ENCODE measurements around the gene ADGRF3.
"Not testable (repeated sequence)": the region's sequence is repeated elsewhere in the genome, so short reads cannot be mapped to it uniquely, and the experiment has no call there.

Gene ADGRF3

DNA sequence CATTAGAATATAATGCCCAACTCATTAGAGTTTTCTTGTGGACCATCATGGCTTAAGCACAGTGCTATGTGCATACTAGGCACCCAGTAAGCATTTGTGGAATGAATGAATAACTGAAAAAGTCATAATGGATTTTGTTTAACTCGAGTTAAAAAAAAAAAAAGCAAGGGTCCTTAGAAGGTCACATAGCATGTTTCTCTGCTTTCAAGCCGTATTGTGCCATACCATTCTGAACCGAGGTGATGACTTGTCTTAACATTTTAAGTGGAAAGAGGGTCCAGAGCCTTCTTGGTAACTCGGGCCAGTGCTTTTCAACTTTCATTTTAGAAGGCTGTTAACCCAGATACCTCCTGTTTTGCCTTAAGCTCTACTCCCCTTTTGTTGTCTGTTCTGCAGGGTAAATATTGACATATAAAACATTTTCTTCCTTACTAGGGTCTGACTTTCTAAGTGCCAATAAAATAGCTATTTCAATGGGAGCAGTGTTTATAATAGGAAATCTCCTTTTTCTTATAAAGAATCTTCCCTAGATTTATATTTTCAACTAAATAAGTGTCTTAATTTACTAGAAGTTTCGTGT, 787 bp upstream of the ADGRF3 start:
- DNase-seq, result no peak

DNA sequence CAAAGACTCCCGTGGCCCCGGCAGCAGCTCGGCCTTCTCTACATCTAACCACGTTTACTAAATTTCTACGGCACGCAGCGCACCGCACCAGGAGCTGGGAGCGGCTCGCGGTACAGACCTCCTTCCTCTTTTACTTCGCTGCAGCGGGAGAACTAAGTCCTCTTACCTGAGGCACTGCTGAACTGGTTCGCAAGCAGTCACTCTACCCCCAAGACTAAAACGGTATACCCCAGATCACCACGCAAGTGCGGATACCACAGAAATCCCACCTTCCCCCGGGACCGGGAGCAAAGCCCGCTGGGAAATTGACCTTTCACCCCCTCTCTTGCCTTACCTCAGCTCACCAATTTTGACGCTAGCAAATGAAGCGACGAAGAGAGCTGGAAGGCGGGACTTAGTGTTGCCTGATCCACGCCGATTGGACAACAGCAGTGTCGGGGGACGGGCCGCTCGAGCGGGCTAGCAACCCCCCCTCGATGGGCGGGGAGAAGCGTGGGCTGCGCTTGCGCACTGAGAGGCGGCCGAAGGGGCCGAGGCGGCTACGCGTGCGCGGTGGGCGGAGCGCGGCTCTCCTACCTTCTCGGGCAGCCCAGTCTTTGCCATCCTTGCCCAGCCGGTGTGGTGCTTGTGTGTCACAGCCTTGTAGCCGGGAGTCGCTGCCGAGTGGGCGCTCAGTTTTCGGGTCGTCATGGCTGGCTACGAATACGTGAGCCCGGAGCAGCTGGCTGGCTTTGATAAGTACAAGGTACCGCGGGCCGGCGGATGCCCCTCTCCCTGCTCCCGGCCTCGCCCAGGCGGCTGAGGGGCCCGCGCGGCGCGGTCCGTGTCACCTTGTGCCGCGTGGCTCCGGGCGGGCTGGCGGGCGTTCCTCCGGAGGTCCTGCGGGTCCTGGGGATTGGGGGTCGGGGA, 790 bp downstream of the ADGRF3 start, which contains the start of gene SELENOI:
Gene SELENOI (plus strand): TSS at position 599 of the 909 bp plus-strand sequence. CDS start 90 bp downstream, at position 689.
- DNase-seq, result peak; percentile 81

DNA sequence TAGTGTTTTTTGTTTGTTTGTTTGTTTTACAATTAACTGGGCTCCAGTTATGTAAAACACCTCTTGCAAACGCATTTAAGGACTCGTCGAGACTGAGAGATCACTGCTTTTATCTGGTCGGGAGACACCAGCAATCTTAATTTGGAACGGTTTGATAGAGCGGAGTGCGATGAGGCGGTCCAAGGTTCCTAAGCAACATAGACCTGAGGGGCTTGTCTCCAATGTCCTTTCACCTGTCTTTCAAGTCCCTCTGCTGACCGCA, 1.4 kb downstream of the ADGRF3 start:
- DNase-seq, result no peak

DNA sequence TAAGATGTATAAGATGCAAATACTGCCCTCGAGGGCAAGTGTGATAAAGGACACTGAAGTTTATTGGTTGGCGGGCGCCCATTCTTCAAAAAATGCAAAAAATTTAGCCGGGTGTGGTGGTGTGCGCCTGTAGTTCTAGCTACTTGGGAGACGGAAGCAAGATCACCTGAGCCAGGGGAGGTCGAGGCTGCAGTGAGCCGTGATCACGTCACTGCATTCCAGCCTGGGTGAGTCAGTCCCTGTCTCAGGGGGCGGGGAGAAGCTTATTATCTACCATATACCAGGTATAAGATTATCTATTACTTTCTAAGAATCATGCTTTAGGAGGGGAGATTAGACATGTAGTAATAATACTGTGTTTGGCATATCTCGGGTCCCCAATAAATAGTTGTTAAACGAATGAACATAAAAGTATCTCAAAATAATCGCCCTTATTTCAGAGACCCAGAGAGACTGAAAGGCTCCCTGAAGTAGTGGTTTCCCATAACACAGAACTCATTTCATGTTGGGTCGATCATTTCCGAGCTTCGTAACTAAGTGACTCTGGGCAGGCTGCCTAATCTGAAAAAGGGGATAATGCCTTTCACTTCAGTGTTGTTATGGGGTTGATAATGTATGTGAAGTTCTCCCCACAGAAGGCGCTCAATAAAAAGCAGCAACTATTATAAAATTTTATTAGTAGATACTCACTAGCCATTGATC, 1.9 kb downstream of the ADGRF3 start:
- DNase-seq, result no peak

DNA sequence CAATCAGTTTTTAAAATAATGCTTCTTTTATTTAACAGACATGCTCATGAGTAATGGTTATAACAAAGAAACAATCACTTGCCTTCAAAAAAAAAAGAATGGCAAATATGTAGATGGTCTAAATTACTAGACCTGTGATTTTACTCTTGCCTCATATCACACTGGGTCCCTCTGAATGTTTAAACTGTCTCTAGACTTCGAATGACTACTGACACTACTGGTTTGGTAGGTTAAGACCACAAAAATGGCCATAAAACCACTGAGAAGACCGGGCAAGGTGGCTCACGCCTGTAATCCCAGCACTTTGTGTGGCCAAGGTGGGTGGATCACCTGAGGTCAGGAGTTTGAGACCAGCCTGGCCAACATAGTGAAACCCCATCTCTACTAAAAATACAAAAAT, 5.8 kb downstream of the ADGRF3 start:
- DNase-seq, result no peak

DNA sequence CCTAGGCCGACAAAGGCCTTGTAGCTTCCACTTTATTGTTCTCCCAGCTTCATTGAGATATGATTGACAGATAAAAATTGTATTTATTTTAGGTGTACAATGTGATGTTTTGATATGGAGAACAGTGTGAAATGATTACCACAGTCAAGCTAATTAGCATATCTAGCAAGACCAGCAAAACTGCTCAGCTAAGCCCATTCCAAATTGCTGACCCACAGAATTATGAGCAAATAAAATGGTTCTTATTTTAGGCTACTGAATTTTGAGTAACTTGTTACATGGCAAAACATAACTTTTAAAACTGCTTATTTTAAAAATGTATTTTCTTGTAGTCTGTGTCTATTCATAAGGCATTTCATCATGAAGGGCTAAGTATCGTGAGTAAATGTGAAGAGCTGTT, 9.3 kb downstream of the ADGRF3 start:
- no peak for DNase-seq

DNA sequence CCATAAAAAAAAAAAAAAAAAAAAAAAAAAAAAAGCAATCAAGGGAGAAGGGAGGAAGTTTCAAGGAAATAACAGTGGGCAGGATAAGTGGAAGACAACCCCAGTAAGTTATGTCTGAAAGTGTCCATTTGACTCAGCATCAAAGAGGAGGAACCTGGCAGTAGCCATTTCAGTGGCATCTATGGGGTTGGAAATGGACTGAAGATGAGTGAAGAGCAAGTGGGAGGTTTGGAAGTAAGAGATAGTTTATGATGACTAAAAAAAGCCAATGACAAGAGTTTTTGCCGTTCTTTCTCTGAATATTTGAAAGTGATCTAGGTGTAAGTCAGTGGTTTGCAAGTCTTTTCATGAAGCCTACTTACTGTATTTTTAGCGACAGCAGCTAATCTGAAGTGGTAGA, 9.9 kb downstream of the ADGRF3 start:
- no peak for DNase-seq

DNA sequence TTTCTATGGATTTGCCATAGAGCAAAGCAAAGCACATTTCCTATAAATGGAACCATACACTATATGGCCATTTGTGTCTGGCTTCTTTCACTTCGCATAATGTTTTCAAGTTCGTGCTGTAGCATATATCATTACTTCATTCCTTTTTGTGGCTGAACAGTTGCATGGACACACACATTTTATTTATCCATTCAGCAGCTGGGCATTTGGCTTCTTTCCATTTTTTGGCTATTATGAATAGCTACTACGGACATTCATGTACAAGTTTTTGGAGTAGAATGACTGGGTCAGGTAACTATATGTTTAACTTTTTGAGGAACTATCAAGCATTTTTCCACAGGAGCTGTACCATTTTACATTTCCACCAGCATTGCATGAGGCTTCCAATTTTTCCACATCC, 11.4 kb downstream of the ADGRF3 start:
- no peak for DNase-seq

DNA sequence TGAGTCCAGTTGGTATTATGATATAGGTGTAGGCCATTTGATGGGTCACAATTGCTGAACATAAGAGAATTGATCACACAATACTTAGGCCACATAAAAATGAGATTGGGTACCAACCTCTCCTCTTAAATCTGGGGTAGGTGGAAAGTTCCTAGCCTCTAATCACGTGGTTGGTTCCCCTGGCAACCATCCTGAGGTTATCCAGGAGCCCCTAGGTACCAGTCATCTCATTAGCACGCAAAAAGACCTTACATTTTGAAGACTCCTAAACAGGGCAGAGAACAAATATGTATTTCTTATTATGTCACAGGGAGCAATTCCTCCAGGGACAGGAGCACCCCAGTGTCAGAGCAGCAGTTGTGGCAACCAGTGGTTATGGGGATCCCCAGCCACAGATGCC, 13.3 kb downstream of the ADGRF3 start:
- DNase-seq, result no peak

DNA sequence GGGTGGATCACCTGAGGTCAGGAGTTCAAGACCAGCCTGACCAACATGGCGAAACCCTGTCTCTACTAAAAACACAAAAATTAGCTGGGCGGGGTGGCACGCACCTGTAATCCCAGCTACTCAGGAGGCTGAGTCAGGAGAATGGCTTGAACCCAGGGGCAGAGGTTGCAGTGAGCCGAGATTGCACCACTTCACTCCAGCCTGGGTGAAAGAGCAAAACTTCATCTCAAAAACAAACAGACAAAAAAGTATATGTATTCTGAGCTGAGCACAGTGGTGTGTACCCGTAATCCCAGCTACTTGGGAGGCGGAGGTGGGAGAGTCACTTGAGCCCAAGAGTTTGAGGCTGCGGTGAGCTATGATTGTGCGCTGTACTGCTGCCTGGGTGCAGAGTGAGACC, 15.3 kb downstream of the ADGRF3 start:
- not testable (repeated sequence) for DNase-seq

DNA sequence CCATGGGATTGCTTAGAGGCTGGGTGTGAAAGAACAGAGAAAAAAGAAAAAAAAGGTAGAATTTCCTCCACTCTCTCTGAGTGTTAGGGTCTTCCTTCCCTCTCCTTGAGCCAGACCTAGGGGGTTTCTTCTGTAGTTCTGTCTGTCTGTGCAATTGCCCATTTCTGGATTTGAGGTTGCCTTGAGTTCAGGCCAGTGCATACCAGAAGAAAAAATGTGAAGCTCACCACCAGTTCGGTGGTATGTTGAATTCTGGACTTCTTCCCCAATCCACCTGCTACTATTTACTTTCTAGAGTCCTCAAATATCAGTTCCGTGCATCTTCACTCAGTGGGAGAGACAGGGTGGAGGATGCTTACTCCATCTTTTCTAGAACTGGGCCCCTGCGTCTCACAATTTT, 16.0 kb downstream of the ADGRF3 start:
- DNase-seq, result no peak

DNA sequence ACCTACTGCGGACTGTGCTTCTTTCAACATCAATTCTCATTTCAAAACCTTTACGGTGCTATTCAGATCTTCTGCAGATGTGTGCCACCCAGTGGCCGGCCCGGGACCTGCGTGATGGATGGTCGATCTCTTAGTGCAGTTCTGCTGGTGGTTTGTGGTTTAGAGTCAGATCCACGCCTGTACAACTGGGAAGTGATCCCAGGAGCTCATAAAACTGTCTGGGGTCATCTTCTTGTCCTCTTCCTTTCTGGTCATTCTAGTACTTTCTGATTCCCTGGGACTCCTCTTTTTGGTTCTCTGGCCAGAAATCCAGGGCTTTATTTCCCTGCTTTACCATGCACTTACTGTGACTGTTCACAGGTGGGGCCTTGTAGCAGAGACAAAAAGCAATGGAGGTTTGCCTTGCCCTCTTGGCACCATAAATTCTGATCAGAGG, 16.5 kb downstream of the ADGRF3 start:
- no peak for DNase-seq

DNA sequence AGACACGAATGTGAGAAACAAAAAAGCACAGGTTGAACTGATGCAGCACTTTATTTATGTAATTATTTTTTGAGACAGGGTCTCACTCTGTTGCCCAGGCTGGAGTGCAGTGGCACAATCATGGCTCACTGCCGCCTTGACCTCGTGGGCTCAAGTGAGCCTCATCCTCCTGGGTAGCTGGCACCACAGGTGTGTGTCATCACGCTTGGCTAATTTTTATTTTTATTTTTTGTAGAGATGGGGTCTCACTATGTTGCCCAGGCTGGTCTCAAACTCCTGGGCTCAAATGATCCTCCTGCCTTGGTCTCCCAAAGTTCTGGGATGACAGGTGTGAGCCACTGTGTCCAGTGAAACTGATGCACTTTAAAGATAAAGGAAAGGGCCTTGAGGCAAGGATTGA, 17.5 kb downstream of the ADGRF3 start:
- not testable (repeated sequence) for DNase-seq

DNA sequence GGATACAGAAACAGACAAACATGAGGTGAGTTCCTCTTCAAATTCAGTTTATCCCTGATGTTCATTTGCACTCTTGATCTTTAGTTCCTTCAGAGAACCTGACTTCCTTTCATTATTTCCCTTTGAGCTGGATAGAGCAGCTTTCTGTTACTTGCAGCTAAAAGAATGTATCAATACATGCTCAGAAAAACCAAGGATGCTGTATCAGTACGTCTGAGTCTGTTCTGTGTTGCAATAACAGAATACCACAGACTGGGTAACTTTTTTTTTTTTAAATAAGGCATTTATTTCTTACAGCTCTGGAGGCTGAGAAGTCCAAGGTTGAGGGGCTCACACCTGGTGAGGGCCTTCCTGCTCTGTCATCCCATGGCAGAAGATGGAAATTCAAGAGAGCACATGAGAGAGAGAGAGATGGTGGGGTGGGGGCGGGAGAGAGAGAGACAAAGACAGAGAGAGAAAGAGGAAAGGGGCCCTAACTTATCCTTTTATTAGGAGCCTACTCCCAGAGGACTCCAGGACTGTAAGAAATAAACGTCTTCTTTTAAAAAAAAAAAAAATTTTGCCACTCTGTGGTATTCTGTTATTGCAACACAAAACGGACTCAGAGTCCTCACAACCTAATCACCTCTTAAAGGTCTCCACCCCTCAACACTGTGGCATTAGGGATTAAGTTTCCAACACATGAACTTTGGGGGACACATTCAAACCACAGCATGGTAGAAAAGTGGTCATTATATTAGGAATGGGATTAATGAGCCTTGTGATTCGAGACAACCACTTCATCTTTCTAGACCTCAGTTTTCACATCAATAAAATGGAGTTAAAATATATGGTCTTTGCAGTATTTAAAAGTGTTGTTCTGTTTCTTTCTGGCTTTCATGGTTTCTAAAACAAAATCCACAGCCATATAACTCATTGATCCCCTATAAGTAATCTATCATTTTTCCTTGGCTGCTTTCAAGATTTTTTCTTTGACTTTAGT, 19.0 kb downstream of the ADGRF3 start:
- DNase-seq, result no peak

DNA sequence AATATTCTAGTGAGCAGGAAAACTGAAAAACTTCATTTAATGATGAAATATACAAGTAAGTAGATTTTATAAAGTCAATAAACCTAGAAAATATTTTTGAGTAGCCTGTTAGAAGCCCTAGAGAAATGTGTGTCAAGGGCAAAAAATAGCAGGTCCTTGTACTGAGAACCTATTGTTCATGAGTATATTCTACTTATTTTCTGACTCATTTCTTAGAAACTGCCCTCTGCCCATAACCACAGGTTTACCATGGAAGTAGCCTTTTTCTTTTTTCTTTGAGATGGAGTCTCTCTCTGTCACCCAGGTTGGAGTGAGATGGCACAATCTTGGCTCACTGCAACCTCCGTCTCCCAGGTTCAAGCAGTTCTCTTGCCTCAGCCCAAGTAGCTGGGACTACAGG, 20.1 kb downstream of the ADGRF3 start:
- no peak for DNase-seq

DNA sequence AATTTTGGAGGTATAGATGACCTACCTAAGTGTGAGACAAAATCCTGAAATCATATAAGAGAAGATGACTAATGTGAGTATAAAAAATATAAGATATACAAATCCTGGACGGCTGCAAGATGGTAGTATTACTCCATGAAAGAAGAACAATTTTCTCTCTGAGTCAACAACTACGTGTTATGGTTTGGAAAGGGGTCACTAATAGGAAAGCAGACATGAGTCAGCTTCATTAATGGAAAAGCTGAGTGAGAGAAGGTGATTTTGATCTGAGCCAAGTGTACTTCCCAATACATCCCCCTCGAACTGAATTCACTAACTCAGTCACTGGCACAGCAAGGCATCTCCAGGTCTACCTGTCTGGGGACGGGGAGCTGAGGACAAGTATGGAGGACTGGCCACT, 20.7 kb downstream of the ADGRF3 start:
- DNase-seq, result no peak

DNA sequence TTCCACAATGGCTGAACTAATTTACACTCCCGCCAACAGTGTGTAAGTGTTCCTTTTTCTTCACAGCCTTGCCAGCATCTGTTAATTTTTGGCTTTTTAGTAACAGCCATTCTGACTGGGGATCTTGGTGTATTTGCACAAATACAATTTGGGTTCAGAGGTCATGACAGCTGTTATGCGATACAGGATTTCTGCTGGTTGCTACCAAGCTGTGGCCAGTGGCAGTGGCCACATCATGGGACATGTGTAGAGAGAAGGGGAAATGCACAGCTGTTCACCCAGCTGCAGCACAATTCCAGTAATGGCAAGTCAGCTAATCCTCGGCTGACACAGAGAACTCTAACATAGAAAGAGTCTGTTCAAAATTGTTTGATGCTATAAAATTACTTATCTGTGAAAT, 21.7 kb downstream of the ADGRF3 start:
- DNase-seq, result no peak

DNA sequence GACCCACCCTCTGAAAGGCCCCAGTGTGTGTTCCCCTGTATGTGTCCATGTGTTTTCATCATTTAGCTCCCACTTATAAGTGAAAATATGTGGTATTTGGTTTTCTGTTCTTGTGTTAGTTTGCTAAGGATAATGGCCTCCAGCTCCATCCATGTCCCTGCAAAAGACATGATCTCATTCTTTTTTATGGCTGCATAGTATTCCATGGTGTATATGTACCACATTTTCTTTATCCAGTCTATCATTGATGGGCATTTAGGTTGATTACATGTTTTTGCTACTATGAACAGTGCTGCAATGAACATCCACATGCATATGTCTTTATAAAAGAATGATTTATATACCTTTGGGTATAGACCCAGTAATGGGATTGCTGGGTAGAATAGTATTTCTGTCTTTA, 22.1 kb downstream of the ADGRF3 start:
- not testable (repeated sequence) for DNase-seq

DNA sequence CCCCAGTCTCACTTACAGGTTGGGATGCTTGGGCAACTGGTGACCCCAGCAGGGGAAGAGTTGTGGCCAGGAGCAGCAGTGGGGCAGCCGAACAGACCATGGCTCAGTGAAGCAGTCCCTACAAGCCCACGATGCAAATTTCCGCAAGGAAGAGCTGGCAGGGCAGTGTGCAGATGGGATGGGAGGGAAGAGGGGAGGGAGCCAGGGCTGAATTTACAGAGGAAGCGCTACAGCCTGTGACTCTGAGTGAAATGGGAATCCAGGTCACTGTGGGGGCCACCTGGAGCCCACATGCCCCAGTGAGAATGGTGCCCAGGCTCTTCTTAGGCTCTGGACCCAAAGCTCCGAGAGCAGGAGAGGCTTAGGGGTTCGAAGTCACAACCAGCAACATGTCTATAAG, 27.6 kb downstream of the ADGRF3 start:
- no peak for DNase-seq

DNA sequence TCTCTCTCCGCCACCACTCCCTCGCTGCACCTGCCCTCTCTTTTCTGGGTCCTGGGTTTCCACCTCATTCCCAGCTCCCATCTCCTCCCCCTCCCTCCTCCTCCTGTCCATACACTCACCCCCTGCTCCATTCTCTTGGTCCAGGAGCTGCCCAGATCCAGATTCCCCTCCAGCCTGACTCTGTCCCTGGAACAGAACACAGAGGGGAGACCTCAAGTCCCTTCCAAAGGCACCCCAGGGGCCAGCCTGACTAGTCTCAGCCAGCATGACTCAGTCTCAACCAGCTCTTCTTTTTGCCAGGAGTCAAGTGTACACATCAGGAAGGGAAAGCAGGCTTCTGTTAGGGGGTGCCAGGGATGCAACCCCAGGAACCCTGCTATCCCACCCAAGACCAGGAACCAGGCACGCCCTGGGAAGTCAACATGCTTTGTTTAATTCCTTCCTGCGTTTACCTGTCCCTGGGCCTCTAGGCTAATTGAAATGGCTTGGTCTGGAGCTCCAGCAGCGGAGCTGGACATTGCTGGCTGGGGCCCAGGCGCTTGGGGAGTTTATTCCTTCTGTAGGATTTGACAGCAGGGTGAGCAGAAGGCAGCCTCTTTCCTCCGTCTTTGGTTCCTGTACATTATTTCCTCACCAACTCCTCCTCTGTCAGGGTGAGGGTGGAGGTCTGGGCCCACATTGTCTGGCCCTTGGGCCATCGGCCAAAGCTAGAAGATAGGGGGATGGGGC, 29.0 kb downstream of the ADGRF3 start:
- no peak for DNase-seq

DNA sequence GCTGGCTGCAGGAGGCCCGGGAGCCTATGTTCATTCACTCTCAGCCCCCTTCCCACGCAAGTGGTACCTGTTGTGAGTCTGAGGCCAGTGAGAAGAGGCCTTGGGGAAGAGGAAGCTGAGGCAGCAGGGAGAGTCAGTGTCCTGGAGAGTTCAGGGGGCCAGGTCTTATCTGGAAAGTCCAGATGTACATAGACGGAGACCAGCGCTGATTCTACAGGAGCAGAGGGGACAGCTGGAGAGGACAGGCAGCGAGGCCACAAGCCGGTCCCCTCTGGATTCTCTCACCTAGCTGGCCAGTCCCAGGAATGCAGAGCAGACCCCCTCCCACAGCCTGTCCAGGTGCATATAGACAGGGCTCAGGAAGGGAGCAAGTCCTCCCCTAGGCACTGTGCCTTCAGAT, 29.7 kb downstream of the ADGRF3 start:
- DNase-seq, result no peak

DNA sequence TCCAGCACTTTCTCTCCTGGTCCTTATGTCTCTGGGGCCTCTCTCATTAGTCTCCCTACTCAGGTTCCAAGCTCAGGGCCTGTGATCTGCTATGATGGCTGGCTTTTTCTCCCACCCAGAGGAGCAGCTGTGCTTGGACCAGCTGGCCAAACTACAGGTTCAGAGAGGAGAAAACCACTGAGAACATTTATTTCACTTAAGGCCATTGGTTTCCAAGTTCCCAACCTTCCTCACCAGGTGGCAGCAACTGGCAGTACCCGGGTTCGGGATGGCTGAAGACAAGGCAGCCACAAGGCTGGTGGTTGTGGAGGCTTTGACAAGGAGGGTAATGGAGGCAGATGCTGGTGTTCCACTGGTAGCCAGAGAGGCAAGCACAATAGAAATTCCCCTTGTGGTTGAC, 30.5 kb downstream of the ADGRF3 start:
- no peak for DNase-seq
